ENCODE results near the gene HTR7.
A peak's percentile ranks its signal among the peaks of the same experiment; 100 is the strongest.
"Not testable (repeated sequence)": the region's sequence is repeated elsewhere in the genome, so short reads cannot be mapped to it uniquely, and the experiment has no call there.

Gene HTR7

GRCh38 chr10:90857635-90858460 lies at the start of gene HTR7:
TSS of gene HTR7 (minus strand) at chr10:90858039. CDS start at chr10:90857671, 368 bp downstream.
- DNase-seq = peak; percentile 88

- no peak for DNase-seq
Measured at GRCh38 chr10:90906596-90906995, 48.8 kb upstream of the HTR7 start.

GRCh38 chr10:90905925-90906324 lies 48.1 kb upstream of the HTR7 start:
- DNase-seq = no peak

GRCh38 chr10:90896916-90897315 lies 39.1 kb upstream of the HTR7 start:
- DNase-seq = not testable (repeated sequence)

GRCh38 chr10:90893190-90893589 lies 35.4 kb upstream of the HTR7 start:
- DNase-seq = no peak

- DNase-seq = no peak
Measured at GRCh38 chr10:90890347-90890746, 32.5 kb upstream of the HTR7 start.

GRCh38 chr10:90889636-90890035 lies 31.8 kb upstream of the HTR7 start:
- DNase-seq = no peak

GRCh38 chr10:90888387-90888786 lies 30.5 kb upstream of the HTR7 start:
- no peak for DNase-seq

- DNase-seq = no peak
Measured at GRCh38 chr10:90887555-90887954, 29.7 kb upstream of the HTR7 start.

- no peak for DNase-seq
Measured at GRCh38 chr10:90885176-90885575, 27.3 kb upstream of the HTR7 start.

GRCh38 chr10:90884431-90884830 lies 26.6 kb upstream of the HTR7 start:
- DNase-seq = no peak

GRCh38 chr10:90880059-90880719 lies 22.4 kb upstream of the HTR7 start:
- DNase-seq = not testable (repeated sequence)

- DNase-seq = no peak
Measured at GRCh38 chr10:90879062-90879461, 21.2 kb upstream of the HTR7 start.

- DNase-seq = no peak
Measured at GRCh38 chr10:90872648-90873020, 14.8 kb upstream of the HTR7 start.

- peak; percentile 94 for DNase-seq
Measured at GRCh38 chr10:90871766-90872647, 14.2 kb upstream of the HTR7 start, which contains the start of gene RPP30. TSS of gene RPP30 (plus strand) at chr10:90871974. CDS start at chr10:90871987, 13 bp downstream.

- peak; percentile 73 for DNase-seq
Measured at GRCh38 chr10:90871279-90871765, 13.5 kb upstream of the HTR7 start.

GRCh38 chr10:90866050-90866598 lies 8.3 kb upstream of the HTR7 start:
- DNase-seq = no peak

GRCh38 chr10:90865401-90865800 lies 7.6 kb upstream of the HTR7 start:
- no peak for DNase-seq

- DNase-seq = no peak
Measured at GRCh38 chr10:90862908-90863514, 5.2 kb upstream of the HTR7 start.

GRCh38 chr10:90860790-90861189 lies 3.0 kb upstream of the HTR7 start:
- no peak for DNase-seq

GRCh38 chr10:90859321-90859751 lies 1.5 kb upstream of the HTR7 start:
- no peak for DNase-seq

GRCh38 chr10:90858461-90858968 lies 676 bp upstream of the HTR7 start:
- DNase-seq = no peak
